HepG2 (cell line): Measurements from ENCODE around the gene SLC29A2. TPM values are rescaled to one million over a fixed set of nuclear protein-coding genes. Genes with fewer than 3 reads are reported as not detected.
A peak's percentile ranks its signal among the peaks of the same experiment; 100 is the strongest.

ENCODE experiments used
- FOSL2 ChIP-seq: sonication (generic); formaldehyde crosslinking; IDR thresholded peaks from 2 replicates; pipeline ENCODE4 v1.4.0; 2020; ENCODE audit warnings: missing genetic modification reagents
- FOXA3 ChIP-seq: IDR thresholded peaks from 2 replicates; pipeline ENCODE4 v1.6.1; 2016; ENCODE audit warnings: missing genetic modification reagents, missing compliant biosample characterization
- GATAD2A ChIP-seq: IDR thresholded peaks from 2 replicates; pipeline ENCODE4 v1.6.1; 2016
- RAD21 ChIP-seq: fragments of 450-650 bp; formaldehyde crosslinking; IDR thresholded peaks from 2 replicates; pipeline ENCODE4 v1.5.0; 2020; ENCODE audit warnings: mild to moderate bottlenecking
- SMC3 ChIP-seq: IDR thresholded peaks from 2 replicates; pipeline ENCODE4 v1.6.1; 2011; ENCODE audit warnings: low read length, improper control_type of control experiment
- STAG1 ChIP-seq: sonication (generic); formaldehyde crosslinking; IDR thresholded peaks from 2 replicates; pipeline ENCODE4 v1.4.0; 2020; ENCODE audit warnings: missing genetic modification reagents
- TOE1 ChIP-seq: sonication (generic); formaldehyde crosslinking; IDR thresholded peaks from 2 replicates; pipeline ENCODE4 v1.4.0; 2020; ENCODE audit warnings: mild to moderate bottlenecking, missing genetic modification reagents
- ZNF24 ChIP-seq: fragments of 450-650 bp; IDR thresholded peaks from 2 replicates; pipeline ENCODE4 v1.6.1; 2017; ENCODE audit warnings: antibody characterized with exemption, mild to moderate bottlenecking
- ZNF343 ChIP-seq: sonication (generic); formaldehyde crosslinking; IDR thresholded peaks from 2 replicates; pipeline ENCODE4 v1.4.0; 2020; ENCODE audit warnings: mild to moderate bottlenecking, missing genetic modification reagents
- ZNF660 ChIP-seq: sonication (generic); formaldehyde crosslinking; IDR thresholded peaks from 2 replicates; pipeline ENCODE4 v1.5.1; 2020; ENCODE audit warnings: mild to moderate bottlenecking, low read depth, missing genetic modification reagents, borderline replicate concordance
- ZNF768 ChIP-seq: sonication (generic); formaldehyde crosslinking; IDR thresholded peaks from 2 replicates; pipeline ENCODE4 v1.4.0; 2020; ENCODE audit warnings: missing genetic modification reagents
- polyA plus RNA-seq, 8 experiments: library from polyadenylated mRNA; depleted of rRNA in 3 of 8; stranded (reverse) in 7 of 8; unstranded in 1 of 8; fragments of >200 nt; fragmentation: Illumina TruSeq in 4 of 8; extraction: Trizol in 4 of 8; gene quantifications; 2 replicates each; pipeline versions ENCODE4 v1.2.1 to v1.2.3, GENCODE V29; 2011 to 2016; ENCODE audit warnings: low read depth in 4 of 8, missing spikeins in 1 of 8, mixed read lengths in 1 of 8; ENCODE audit not compliant: insufficient read depth in 1 of 8
- total RNA-seq, 5 experiments: library from RNA; depleted of rRNA; stranded (reverse); fragments of >200 nt; fragmentation: Illumina TruSeq; extraction: Trizol; gene quantifications; 2 replicates each; pipeline ENCODE4 v1.2.3, GENCODE V29; 2016; ENCODE audit warnings: low read depth in 1 of 5
- TF ChIP-seq, protein P1 (sequence below): sonication (generic); formaldehyde crosslinking; IDR thresholded peaks from 2 replicates; pipeline ENCODE4 v1.4.0; 2020; ENCODE audit warnings: missing genetic modification reagents
- TF ChIP-seq, protein P2 (sequence below): IDR thresholded peaks from 2 replicates; pipeline ENCODE4 v1.6.1; 2012; ENCODE audit warnings: low read length, improper control_type of control experiment
- TF ChIP-seq, protein P3 (sequence below): sonication (generic); formaldehyde crosslinking; IDR thresholded peaks from 2 replicates; pipeline ENCODE4 v1.8.0; 2022; ENCODE audit warnings: low read depth, missing genetic modification reagents
- TF ChIP-seq, protein P4 (sequence below): sonication (generic); formaldehyde crosslinking; IDR thresholded peaks from 2 replicates; pipeline ENCODE4 v1.5.0; 2020; ENCODE audit warnings: mild to moderate bottlenecking, missing genetic modification reagents, moderate library complexity
- TF ChIP-seq, protein P5 (sequence below): sonication (generic); formaldehyde crosslinking; IDR thresholded peaks from 2 replicates; pipeline ENCODE4 v1.8.0; 2023; ENCODE audit warnings: mild to moderate bottlenecking, missing genetic modification reagents
- TF ChIP-seq, protein P6 (sequence below): sonication (generic); formaldehyde crosslinking; IDR thresholded peaks from 2 replicates; pipeline ENCODE4 v1.5.1; 2020; ENCODE audit warnings: mild to moderate bottlenecking, moderate library complexity, missing genetic modification reagents

Gene SLC29A2
- total and polyA plus RNA-seq, 2 of the 13 experiments (the other 11 are each of a cell fraction or from before 2014, with no cell fraction given): 0.63 to 0.66 TPM

DNA sequence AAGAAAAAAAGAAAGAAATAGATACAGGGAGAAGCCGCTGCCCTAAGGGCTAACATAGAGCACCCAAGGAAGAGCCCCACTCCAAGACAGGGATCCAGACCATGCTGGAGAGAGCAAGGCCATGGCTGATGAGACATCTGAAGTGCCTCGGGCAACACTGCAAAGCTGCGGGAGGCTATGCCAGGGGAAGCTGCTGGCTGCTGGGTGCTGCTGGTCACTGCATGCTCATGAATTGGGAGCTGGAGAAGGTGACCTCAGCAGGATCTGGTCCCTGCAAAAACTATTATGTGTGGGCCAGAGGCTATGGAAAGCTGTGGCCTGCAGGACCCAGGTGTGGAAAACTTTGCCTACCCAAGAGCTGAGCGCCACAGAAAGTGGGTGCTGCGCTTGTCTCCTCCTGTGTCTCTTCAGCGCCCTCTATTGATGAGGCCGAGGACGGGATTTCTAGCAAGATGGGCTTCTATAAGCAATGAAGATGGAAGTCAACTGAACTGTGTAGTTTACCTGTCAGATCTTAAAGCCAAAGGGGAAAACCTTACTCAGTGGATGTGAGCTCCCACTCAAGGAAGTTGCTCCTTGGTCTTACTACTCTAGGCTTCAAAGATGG, 17.3 kb upstream of the SLC29A2 start (continued):
- TF ChIP-seq, protein P1, sequence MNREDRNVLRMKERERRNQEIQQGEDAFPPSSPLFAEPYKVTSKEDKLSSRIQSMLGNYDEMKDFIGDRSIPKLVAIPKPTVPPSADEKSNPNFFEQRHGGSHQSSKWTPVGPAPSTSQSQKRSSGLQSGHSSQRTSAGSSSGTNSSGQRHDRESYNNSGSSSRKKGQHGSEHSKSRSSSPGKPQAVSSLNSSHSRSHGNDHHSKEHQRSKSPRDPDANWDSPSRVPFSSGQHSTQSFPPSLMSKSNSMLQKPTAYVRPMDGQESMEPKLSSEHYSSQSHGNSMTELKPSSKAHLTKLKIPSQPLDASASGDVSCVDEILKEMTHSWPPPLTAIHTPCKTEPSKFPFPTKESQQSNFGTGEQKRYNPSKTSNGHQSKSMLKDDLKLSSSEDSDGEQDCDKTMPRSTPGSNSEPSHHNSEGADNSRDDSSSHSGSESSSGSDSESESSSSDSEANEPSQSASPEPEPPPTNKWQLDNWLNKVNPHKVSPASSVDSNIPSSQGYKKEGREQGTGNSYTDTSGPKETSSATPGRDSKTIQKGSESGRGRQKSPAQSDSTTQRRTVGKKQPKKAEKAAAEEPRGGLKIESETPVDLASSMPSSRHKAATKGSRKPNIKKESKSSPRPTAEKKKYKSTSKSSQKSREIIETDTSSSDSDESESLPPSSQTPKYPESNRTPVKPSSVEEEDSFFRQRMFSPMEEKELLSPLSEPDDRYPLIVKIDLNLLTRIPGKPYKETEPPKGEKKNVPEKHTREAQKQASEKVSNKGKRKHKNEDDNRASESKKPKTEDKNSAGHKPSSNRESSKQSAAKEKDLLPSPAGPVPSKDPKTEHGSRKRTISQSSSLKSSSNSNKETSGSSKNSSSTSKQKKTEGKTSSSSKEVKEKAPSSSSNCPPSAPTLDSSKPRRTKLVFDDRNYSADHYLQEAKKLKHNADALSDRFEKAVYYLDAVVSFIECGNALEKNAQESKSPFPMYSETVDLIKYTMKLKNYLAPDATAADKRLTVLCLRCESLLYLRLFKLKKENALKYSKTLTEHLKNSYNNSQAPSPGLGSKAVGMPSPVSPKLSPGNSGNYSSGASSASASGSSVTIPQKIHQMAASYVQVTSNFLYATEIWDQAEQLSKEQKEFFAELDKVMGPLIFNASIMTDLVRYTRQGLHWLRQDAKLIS (CRISPR knock-in tag): no peak
- TF ChIP-seq TOE1 (no peak), RAD21 (CRISPR knock-in tag) (peak; percentile 36; the same call in 1 of the 2 replicates), ZNF660 (CRISPR knock-in tag) (no peak), FOXA3 (0 out of 2 replicates have a peak, but pooled peaks have one; percentile 13), ZNF24 (no peak), ZNF343 (no peak), STAG1 (CRISPR knock-in tag) (peak; percentile 64), GATAD2A (CRISPR knock-in tag) (0 out of 2 replicates have a peak, but pooled peaks have one; percentile 30), SMC3 (peak; percentile 13; the same call in 1 of the 2 replicates), FOSL2 (CRISPR knock-in tag) (0 out of 2 replicates have a peak, but pooled peaks have one; percentile 4), ZNF768 (CRISPR knock-in tag) (no peak)
- TF ChIP-seq, protein P2, sequence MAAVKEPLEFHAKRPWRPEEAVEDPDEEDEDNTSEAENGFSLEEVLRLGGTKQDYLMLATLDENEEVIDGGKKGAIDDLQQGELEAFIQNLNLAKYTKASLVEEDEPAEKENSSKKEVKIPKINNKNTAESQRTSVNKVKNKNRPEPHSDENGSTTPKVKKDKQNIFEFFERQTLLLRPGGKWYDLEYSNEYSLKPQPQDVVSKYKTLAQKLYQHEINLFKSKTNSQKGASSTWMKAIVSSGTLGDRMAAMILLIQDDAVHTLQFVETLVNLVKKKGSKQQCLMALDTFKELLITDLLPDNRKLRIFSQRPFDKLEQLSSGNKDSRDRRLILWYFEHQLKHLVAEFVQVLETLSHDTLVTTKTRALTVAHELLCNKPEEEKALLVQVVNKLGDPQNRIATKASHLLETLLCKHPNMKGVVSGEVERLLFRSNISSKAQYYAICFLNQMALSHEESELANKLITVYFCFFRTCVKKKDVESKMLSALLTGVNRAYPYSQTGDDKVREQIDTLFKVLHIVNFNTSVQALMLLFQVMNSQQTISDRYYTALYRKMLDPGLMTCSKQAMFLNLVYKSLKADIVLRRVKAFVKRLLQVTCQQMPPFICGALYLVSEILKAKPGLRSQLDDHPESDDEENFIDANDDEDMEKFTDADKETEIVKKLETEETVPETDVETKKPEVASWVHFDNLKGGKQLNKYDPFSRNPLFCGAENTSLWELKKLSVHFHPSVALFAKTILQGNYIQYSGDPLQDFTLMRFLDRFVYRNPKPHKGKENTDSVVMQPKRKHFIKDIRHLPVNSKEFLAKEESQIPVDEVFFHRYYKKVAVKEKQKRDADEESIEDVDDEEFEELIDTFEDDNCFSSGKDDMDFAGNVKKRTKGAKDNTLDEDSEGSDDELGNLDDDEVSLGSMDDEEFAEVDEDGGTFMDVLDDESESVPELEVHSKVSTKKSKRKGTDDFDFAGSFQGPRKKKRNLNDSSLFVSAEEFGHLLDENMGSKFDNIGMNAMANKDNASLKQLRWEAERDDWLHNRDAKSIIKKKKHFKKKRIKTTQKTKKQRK: no peak
- TF ChIP-seq, protein P3, sequence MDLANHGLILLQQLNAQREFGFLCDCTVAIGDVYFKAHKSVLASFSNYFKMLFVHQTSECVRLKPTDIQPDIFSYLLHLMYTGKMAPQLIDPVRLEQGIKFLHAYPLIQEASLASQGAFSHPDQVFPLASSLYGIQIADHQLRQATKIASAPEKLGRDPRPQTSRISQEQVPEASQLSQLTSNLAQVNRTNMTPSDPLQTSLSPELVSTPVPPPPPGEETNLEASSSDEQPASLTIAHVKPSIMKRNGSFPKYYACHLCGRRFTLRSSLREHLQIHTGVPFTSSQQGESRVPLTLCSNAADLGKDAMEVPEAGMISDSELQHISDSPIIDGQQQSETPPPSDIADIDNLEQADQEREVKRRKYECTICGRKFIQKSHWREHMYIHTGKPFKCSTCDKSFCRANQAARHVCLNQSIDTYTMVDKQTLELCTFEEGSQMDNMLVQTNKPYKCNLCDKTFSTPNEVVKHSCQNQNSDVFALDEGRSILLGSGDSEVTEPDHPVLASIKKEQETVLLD (CRISPR knock-in tag): no peak
- TF ChIP-seq, protein P4, sequence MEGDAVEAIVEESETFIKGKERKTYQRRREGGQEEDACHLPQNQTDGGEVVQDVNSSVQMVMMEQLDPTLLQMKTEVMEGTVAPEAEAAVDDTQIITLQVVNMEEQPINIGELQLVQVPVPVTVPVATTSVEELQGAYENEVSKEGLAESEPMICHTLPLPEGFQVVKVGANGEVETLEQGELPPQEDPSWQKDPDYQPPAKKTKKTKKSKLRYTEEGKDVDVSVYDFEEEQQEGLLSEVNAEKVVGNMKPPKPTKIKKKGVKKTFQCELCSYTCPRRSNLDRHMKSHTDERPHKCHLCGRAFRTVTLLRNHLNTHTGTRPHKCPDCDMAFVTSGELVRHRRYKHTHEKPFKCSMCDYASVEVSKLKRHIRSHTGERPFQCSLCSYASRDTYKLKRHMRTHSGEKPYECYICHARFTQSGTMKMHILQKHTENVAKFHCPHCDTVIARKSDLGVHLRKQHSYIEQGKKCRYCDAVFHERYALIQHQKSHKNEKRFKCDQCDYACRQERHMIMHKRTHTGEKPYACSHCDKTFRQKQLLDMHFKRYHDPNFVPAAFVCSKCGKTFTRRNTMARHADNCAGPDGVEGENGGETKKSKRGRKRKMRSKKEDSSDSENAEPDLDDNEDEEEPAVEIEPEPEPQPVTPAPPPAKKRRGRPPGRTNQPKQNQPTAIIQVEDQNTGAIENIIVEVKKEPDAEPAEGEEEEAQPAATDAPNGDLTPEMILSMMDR (CRISPR knock-in tag): peak; percentile 89
- TF ChIP-seq, protein P5, sequence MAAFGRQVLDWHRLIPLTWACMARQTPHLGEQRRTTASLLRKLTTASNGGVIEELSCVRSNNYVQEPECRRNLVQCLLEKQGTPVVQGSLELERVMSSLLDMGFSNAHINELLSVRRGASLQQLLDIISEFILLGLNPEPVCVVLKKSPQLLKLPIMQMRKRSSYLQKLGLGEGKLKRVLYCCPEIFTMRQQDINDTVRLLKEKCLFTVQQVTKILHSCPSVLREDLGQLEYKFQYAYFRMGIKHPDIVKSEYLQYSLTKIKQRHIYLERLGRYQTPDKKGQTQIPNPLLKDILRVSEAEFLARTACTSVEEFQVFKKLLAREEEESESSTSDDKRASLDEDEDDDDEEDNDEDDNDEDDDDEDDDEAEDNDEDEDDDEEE (CRISPR knock-in tag): 0 out of 2 replicates have a peak, but pooled peaks have one; percentile 47
- TF ChIP-seq, protein P6, sequence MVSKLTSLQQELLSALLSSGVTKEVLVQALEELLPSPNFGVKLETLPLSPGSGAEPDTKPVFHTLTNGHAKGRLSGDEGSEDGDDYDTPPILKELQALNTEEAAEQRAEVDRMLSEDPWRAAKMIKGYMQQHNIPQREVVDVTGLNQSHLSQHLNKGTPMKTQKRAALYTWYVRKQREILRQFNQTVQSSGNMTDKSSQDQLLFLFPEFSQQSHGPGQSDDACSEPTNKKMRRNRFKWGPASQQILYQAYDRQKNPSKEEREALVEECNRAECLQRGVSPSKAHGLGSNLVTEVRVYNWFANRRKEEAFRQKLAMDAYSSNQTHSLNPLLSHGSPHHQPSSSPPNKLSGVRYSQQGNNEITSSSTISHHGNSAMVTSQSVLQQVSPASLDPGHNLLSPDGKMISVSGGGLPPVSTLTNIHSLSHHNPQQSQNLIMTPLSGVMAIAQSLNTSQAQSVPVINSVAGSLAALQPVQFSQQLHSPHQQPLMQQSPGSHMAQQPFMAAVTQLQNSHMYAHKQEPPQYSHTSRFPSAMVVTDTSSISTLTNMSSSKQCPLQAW (CRISPR knock-in tag): no peak
